Muscle of back (tissue), 11 donors: ENCODE measurements around the gene HLCS. TPM values are rescaled to one million over a fixed set of nuclear protein-coding genes. Genes with fewer than 3 reads are reported as not detected.

ENCODE experiments used
- DNase-seq, 3 donors: peaks; one replicate each; pipeline versions ENCODE4 v3.0.0 to v3.0.0-alpha.2; 2013
- polyA plus RNA-seq, 10 donors: library from polyadenylated mRNA; unstranded; fragments of 120-200 nt; gene quantifications; one replicate each; pipeline ENCODE4 v1.2.1, GENCODE V29; 2013; ENCODE audit not compliant: insufficient read length in 10 of 10

HLCS gene
- polyA plus RNA-seq, 10 donors: 8.5 to 14.0 (median 10.6) TPM

DNA sequence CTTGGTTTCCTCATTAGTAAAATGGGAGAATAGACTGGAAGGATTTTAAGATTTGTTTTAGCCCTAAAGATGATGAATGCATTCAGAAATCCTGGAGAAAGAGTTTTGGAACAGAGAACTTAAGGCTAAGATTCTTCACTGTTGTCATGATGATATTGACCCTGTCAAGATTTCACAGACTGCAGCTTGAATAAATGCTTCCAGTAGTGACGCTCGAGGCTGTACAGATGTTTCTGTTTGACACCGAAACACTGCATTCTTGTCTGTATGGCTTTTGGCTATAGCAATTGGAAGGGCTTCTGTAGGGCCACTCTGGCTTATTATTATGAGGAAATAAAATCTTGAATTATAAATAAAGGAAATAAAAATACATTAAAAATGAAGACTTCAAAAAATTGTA, 241.8 kb downstream of the HLCS start:
- no peak for DNase-seq

DNA sequence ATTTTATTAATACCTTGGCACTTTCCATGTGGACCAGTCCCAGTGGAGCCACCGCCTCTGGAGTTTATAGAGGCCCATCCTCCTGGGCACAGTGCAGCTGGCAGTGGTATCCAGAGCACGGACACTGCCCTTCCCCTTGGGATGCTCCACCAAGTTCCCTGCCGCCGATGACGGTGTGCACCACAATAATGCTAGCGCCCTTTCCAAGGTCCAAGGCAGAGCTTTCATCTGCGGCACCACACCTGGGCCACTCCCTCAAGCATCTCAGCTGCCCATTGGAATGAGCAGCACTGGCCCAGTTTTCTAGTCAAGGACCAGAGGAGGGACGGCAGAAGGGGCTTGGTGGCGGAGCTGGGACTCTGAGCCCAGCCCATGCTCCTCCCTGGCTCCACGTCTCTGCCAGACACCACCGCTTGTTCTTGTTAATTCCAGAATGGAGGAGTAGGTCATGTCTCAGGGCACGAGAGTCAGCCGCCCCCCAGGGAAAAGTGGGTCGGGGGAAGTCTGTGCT, 243.0 kb downstream of the HLCS start:
- DNase-seq: no peak

DNA sequence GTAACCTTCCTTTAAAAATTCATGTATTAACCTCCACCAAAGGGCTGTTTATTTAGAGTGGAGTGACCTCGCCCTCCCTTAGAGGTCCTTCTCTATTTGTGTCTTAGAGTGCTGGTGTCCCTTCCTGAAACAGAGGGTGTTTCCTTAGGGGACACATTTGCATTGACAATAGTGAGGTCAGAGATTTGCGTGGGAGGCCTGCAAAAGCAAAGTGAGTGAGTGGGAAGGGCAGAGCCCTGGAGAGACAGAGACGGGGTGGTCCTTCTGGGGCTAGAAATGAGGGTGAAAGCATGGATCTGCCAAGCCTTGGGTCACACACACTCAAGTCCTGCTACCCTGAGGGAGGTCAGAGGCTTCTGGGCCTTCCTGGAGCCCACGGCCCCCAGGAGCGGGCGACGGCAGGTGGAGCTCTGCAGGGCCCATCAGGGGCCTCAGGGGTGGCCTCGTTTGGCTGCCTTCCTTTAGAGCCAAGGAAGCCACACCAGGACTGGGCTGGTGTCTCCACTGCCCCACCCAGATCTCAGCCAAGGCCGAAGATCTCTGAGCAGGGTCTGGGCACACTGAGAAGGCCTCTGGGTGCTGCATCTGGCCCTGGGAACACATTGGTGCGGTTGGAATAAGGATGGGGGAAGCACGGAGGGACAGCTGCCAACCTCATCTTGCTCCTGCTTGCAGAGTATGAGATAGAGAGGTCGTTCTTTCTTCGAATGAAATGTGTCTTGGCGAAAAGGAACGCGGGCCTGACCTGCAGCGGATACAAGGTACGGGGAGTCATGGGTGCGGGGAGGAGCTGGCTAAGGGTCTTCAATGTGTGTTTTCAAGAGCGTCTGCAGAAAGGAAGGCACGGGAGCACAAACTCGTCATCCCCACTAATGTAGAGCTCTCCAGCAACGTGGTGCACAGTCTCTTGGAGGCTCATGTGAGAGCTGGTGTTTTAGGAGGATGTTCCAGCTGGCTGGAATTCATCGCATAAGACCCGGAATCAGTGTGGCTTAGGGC, 243.8 kb downstream of the HLCS start:
- DNase-seq: no peak

DNA sequence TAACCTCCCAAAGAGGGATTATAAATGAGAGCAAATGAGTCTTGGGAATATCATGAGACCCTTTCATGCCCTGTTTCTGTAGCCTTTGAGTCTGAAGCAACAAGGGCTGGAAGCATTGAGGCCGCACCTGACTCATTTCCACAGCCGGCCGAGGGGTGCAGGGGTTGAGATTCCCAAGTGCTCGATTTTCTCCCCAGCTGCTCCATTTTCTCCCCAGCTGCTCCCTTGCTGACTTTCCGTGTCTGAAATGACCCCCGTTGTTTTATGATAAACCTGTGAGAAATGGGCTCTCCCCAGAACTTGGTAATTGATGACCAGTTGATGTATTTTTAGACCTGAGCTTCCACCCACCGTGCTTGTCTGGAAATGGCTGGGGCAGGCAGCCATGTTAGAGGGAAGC, 244.7 kb downstream of the HLCS start:
- DNase-seq: no peak

DNA sequence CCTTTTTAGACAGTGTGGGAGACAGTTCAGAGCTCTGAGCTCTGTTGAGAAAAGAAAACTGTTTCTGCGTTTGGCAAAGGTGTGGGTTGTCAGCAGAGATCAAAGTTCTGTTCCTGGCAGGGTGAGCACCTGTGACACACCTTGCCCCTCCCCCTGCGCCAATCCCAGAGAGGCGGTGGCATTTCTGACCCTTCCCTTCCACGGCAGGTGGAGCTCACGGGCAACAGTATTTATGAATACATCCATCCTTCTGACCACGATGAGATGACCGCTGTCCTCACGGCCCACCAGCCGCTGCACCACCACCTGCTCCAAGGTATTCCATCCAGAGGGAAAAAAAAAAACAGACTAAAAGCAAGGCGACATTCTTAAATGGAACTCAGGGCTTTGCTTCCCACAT, 246.9 kb downstream of the HLCS start:
- no peak for DNase-seq

DNA sequence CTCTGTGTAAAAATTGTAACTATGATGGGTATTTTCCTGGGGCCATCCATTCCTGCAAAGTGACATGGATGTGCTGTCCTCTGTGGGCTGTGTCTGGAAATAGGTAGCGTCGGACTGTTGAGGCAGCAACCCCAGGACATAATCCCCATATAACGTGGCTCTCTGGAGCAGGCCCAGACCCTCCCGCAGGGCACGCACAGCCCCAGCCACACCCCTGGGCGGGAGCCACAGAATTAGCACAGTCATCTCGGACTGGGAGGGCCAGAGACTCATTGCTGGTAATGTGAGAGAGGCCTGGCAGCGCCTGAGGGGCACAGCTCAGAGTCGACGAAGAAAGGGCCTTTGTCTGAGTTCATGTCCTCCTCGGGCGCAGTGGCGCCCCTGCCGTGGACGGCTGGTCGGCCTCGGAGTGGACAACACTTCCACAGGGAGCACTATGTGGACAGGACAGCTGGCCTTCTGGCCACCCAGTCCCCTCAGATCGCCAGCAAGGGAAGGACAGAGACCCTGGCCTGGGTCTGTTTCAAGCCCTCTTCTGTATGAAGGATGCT, 247.4 kb downstream of the HLCS start:
- peak in 1 of 3 donors; percentile 35 for DNase-seq

DNA sequence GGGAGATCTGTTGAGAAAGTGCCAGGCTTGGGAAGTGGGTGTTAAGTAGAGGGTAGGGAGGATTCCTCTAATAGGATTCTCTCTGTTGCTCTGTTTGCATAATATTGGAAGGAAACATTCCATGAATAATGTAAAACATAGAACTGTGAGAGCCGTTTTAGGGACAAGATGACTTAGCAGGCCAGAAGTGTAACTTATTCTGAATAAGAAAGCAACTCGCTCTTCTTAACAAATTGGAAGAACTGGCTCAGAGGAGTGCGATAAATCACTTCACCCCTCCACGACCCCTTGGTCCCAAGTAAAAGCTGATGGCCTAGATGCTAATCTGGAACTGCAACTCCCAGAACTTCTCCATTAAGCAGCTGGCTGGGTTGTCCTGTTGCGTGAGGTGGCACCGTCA, 248.5 kb downstream of the HLCS start:
- no peak for DNase-seq

DNA sequence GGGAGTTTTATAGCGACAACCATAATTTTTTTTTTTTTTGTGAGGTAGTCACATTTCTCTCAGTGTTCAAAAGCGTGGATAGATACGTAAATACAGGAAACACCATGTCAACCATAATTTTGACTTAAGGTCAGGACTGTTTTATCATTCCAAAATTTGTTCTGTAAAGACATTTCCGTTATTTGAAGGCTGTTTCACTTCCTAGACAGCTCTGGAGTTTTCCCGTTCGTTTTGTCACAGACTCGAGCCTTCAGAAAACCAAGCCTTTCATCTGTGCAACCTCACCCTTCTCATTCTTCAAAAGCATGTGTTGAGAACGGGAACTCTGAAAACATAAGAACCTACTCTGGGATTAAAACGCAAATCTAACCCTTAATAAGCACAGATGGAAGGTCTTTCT, 249.6 kb downstream of the HLCS start:
- DNase-seq: no peak

DNA sequence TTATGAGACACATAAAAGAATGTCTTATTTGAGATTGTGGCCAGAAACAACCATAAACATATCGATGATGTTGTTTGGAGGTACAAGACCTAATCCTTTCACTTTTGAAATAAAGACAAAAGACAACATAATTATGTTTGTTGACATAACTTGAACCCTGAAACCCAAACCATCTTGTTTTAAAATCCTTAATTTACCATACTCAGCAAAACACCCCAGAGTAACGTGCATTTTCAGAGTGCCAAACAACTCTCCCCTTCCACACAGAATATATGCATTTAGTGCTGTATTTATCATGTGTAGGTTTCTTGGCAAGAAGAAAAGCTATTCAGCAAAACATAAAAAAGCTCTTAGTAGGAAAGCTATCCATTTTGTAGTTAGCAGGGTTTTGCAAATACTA, 250.1 kb downstream of the HLCS start:
- no peak for DNase-seq

DNA sequence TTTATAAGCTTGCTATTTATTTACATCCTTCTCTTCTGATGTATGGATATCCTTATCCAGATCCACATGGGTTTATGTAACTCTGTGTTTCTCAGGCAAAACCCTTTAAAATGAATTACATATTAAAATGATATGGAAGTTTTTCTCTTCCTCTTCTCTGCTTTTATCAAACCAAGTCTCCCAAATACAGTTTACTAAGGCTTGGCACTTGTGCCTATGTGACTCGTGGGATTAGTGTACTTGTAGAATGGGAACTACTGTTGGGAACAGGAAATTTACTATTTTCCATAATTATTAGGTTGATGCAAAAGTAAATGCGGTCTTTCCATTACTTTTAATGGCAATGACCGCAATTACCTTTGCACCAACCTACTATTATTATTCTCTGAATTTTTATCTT, 252.7 kb downstream of the HLCS start:
- DNase-seq: no peak

DNA sequence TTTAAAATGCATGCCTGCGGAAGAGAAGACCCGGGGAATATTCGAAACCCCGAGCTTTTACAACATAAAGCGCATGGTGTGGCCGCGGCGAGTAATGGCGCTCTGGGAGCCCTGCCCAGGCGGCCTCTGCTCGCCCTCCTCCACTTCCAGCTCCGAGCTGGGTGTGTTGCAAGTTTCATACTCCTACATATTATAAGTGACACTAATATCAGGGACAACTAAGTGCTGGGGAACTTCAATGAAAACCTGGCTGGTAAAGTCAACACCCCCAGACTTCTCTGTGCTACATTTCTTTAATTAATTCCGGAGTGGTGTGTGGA, 255.8 kb downstream of the HLCS start:
- DNase-seq: peak in 1 of 3 donors; percentile 41

DNA sequence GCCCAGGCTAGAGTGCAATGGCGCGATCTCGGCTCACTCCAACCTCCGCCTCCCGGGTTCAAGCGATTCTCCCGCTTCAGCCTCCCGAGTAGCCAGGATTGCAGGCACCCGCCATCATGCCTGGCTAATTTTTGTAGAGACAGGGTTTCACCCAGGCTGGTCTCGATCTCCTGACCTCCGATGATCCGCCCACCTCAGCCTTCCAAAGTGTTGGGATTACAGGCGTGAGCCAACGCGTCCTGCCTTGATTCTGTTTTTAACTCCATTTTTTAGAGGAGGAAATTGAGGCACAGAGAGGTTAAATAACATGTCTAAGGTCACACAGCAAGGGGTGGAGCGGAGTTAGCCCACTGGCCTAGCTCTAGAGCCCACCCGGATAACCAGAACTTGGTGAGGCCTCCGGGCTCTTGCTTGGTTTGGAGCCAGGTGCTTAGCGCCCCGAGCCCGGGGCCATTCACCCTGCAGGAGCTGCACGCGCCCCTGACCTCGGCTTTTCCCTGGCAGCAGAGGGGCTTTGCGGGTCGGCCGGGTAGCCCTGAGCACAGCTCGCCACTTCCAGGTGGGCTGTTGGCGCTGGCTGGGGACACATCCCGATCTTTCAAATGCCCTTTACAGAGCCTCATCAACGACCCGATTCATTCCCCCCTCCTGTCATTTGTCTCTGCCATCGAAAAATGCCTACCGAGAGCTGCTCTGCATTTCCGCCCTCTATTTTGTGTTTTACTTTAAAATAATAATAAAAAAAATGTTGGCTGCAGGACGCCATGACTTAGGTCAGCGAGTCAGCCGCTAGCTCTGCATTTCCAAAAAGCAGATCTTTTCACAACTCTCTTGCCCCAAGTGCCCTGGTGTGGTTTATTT, 256.4 kb downstream of the HLCS start:
- DNase-seq: no peak

DNA sequence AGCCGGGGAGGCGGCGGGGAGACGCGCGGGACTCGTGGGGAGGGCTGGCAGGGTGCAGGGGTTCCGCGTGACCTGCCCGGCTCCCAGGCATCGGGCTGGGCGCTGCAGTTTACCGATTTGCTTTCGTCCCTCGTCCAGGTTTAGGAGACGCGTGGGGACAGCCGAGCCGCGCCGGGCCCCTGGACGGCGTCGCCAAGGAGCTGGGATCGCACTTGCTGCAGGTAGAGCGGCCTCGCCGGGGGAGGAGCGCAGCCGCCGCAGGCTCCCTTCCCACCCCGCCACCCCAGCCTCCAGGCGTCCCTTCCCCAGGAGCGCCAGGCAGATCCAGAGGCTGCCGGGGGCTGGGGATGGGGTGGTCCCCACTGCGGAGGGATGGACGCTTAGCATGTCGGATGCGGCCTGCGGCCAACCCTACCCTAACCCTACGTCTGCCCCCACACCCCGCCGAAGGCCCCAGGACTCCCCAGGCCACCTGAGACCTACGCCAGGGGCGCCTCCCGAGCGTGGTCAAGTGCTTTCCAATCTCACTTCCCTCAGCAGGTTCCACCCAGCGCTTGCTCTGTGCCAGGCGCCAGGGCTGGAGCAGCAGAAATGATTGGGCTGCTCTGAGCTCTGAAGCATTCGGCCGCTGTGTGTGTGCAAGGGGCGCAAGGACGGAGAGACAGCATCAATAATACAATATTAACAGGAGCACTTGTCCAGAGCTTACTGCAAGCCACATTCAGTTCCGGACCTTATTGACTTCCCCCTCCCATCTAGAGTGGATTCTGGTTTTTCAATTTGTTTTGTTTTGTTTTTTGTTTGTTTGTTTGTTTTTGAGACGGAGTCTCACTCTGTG, 257.2 kb downstream of the HLCS start:
- peak in 1 of 3 donors; percentile 30 for DNase-seq

DNA sequence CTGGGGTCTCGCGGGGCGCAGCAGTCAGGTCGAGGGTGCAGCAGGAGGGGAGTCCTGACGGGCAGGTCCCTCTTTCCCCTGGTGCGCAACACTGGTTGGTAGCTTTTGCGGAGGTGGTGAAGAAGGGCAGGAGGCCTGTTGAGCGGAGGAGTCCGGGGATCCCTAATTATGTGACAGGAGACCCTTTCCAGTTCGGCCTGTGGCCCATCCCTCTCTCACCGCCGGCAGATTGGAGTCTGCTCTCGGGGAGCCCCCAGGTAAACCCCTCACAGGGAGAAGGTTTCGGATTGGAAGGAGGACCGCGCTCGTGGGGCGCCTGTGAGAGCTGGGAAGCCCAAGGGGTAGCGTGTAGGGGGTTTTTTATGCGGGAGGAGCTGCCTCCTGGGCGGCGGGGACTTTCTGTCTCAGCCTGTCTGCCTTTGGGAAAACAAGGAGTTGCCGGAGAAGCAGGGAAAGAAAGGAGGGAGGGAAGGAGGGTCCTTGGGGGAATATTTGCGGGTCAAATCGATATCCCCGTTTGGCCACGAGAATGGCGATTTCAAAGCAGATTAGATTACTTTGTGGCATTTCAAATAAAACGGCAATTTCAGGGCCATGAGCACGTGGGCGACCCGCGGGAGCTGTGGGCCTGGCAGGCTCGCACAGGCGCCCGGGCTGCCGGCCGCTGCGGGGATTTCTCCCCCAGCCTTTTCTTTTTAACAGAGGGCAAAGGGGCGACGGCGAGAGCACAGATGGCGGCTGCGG, 258.0 kb downstream of the HLCS start:
- no peak for DNase-seq

DNA sequence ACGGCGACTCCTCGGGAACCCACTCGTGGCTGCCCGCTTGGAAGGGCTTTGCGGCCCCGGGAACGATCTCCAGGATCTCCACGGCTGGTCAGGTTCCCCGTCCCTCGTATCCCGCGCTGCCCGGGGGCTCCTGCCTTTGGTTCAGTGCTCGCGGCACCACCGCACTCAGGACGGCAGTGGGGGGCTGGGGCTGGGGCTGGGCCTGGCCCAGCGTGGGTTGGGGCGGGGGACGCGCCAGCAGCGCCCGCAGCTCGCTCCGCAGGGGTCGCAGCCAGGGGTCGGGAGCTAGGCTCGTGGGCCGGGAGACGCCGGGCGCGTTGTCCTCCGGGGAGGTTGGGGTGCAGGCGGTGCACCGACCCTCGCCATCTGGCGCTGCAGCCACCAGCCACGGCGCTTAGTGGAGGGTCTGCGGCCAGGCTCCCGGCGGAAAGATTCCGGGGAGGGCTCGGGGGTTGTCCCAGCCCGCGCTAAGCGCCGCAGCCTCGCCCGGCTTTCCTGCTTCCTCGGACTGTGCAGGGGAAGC, 258.6 kb downstream of the HLCS start:
- no peak for DNase-seq

DNA sequence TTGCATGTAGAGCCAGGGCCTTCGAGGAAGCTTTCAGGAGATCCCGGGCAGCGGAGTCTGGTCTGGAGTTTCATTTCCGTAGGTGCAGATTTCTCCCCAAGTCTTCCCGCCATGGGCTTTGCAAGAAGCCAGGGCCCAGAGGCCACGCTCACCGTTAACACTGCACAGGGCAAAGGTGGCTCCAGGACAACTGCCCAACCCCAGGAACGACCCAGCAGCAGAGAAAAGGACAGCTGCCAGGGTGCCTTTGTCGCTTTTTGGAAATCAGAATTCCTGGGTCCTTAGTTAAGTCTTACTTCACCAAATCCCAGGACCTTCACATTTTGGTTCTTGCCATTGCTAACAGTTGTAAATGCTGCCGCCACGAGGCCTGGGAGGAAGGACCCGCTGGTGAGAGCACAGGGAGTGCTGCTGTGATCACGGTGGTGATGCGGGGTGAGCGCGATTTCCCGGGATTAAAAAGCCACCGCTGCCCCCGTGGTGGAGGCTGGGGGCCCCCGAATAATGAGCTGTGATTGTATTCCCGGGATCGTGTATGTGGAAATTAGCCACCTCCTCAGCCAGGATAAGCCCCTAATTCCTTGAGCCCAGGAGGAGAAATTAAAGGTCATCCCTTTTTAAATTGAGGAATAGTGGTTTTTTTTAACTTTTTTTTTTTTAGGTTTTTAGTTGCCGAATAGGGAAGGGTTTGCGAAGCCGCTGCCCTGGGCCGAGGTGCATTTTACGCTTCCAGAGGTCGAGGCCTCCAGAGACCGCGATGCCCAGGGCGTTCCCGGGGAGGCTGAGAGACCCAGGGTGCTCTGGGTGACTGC, 259.3 kb downstream of the HLCS start:
- DNase-seq: peak in 1 of 3 donors; percentile 53

DNA sequence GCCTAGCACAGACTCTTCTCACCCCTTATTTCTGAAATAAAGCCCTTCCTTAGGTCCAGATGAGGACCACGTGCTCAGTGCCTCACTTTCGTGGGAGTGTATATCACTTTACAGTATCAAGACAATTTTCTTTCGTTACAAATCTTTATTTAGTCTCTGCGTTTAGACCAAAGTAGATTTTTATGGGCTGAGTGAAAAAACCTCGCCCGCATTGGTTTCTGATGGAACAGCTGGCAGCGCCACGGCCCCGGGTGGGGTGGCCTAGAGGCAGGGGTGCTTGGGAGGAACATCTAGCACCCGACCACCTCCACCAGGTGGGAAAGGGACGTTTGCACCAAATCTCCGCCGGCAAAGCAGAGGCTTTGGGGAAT, 260.0 kb downstream of the HLCS start:
- no peak for DNase-seq

DNA sequence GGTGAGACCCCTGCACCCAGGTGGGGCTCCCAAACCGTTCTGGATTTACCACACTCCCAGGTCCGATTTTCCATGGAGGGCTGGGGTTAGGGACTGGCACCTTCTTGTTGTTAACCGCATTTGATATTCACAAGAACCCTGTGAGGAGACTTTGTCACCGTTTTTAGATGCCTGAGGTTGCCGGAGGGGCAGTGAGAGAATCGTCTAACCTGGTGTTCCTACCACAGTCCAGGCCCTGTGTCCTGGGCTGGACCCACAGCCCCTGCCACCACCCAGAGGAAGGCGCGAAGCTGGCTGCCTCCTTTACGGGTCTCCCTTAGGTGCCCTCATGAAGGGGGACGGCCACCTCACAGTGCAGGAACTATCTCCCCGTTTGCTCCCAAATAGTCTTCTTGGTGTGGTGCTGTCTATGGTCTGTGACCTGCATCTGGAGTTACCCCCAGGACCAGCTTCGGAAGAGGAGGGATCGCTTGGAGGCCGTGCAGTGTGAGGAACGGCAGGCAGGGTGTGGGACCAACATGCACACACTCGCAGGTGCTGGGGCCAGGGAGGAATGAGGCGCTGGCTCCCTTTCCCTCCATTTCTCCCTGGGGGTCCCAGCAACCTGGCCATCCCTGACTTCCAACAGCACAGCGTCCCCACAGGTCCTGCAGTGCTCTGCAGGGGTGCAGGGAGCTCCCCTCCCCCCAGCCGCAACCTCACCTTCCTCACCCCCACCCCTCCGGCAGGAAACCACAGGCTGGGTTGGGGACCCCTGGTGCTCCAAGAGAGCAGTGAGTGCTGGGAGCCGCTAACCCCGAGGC, 260.6 kb downstream of the HLCS start:
- no peak for DNase-seq
